GM19238 (cell line): ENCODE measurements around the gene SLC5A11.
A peak's percentile ranks its signal among the peaks of the same experiment; 100 is the strongest.
"Not testable (repeated sequence)": the region's sequence is repeated elsewhere in the genome, so short reads cannot be mapped to it uniquely, and the experiment has no call there.

Experiments used
- DNase-seq: peaks from one replicate; pipeline ENCODE4 v3.0.0; 2011; ENCODE audit warnings: low spot score; ENCODE audit not compliant: insufficient read length

SLC5A11 gene

GRCh38 chr16:24856871-24857270, 11.1 kb downstream of the SLC5A11 start:
- DNase-seq = not testable (repeated sequence)

GRCh38 chr16:24858219-24859041, 12.7 kb downstream of the SLC5A11 start:
- DNase-seq = peak; percentile 27

DNA sequence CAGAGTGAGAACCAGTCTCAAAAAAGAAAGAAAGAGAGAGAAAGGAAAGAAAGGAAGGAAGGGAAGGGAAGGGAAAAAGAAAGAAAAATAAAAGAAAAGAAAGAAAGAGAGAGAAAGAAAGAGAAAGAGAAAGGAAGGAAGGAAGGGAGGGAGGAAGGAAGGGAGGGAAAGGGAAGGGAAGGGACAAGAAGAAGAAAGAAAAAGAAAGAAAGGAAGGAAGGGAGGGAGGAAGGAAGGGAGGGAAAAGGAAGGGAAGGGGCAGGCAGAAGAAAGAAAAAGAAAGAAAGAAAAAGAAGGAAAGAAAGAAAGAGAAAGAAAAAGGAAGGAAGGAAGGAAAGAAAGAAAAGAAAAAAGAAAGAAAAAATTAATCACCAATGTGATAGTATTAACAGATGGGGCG, 15.7 kb downstream of the SLC5A11 start:
- DNase-seq = no peak

GRCh38 chr16:24863582-24864437, 18.0 kb downstream of the SLC5A11 start:
- DNase-seq = no peak

- DNase-seq = no peak
These were observed 23.3 kb downstream of the SLC5A11 start for GRCh38 chr16:24869033-24869432.

DNA sequence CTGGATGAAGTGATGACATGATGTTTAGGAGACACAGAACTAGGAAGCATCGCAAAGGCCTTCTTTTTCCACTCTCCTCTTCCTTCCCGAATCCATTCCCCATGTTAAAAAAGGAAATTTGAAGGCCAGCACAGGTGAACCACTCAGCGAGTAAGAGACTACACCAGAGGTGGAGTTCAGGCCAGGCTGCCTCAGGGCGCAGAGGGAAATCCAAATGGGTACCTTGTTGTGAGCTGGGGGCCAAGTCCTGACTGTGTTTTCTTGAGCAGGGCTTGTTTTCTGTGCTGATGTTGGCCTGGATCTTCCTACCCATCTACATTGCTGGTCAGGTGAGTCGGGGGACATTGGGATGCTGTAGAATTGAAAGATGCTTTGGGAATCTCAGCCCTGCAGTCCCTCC, 26.1 kb downstream of the SLC5A11 start:
- DNase-seq = no peak

GRCh38 chr16:24873028-24873427, 27.3 kb downstream of the SLC5A11 start:
- no peak for DNase-seq

GRCh38 chr16:24875466-24875865, 29.7 kb downstream of the SLC5A11 start:
- DNase-seq = no peak

DNA sequence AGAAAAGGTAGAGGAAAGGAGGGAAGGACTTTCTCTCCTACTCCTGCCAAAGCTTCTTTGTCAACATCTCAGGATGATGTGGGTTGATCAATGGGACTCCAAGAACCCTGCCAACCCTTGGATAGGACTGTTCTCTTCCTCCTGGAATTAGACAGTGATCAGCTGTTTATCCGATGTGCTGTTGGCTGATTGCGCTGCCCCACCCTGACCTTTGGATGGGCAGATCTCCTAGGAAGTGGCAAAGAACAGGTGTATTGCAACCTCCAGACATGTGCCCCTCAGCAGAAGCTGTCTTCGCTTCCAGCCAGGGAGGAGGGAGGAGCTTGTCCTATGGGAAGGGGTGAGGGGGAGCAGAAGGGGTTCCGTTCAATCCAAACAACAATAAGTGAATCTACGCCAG, 30.5 kb downstream of the SLC5A11 start:
- no peak for DNase-seq

DNA sequence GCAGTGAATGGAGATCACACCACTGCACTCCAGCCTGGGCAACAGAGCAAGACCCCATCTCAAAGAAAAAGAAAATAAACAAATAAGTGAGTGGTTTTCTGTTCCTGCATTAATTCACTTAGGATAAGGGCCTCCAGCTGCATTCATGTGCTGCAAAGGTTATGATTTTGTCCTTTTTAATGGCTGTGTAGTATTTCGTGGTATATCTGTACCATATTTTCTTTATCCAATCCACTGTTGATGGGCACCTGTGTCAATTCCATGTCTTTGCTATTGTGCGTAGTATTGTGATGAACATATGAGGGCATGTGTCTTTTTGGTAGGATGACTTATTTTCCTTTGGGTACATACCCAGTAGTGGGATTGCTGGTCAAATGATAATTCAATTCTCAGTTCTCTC, 33.9 kb downstream of the SLC5A11 start:
- no peak for DNase-seq

DNA sequence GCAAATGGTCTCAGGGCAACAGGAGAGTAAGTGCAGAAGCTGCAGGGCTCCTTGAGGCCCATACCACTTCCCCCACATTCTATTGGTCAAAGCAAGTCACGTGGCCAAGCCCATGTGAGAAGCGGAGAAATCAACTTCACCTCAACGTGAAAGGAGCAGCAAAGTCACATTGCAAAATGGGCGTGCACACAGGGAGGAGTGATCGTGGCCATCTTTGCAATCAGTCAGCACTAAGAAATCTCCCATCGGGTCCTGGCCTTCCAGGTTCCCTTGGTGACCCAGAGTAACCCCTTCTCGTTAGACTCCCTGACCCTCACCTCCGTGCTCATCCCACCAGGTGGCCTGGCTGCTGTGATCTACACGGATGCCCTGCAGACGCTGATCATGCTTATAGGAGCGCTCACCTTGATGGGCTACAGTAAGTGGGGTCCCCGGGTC, 38.0 kb downstream of the SLC5A11 start:
- no peak for DNase-seq

- no peak for DNase-seq
These were observed 41.7 kb downstream of the SLC5A11 start for GRCh38 chr16:24887472-24887871.

GRCh38 chr16:24890746-24891145, 45.0 kb downstream of the SLC5A11 start:
- no peak for DNase-seq

DNA sequence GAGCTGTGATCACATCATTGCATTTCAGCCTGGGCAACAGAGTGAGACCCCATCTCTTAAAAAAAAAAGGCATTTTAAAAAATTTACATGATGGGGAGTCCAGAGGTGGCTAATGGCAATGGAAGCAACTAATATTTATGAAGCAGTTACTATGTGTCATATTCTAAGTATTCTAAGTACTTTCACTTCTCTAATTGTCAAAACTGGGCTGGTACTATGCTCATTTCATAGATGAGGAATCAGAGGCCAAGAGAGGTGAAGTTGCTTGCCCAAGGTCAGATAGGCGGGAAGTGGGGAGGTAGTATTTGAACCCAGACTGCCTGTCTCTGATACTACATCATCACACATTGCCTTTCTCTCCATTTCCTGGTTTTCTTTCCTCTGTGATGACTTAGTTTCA, 50.7 kb downstream of the SLC5A11 start:
- no peak for DNase-seq

DNA sequence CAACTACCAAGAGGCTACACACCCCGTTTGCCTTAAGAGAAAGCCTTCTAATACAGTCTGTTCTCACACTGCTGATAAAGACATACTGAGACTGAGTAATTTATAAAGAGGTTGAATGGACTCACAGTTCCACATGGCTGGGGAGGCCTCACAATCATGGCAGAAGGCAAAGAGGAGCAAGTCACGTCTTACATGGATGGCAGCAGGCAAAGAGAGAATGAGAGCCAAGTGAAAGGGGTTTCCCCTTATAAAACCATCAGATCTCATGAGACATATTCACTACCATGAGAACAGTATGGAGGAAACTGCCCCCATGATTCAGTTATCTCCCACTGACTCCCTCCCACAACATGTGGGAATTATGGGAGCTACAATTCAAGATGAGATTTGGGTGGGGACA, 51.8 kb downstream of the SLC5A11 start:
- DNase-seq = not testable (repeated sequence)

DNA sequence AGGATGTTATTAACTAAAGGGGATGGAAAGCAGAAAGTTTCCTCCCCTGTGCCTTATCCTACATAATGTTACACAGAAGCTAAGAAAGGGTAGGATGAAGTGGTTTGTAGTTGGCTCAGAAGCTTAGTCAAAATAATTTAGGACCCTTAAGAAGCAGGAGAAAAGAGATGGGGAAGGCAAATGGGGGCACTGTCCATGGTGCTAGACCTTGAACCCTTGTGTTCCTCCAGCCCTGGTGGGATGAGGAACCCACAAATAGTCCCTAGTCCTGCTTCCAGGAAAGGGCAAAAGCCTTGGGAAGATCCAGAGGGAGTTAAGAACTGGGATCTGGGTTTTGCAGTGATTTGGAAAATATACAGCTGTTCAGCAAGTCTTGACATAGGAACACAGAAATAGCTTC, 54.5 kb downstream of the SLC5A11 start:
- DNase-seq = no peak

DNA sequence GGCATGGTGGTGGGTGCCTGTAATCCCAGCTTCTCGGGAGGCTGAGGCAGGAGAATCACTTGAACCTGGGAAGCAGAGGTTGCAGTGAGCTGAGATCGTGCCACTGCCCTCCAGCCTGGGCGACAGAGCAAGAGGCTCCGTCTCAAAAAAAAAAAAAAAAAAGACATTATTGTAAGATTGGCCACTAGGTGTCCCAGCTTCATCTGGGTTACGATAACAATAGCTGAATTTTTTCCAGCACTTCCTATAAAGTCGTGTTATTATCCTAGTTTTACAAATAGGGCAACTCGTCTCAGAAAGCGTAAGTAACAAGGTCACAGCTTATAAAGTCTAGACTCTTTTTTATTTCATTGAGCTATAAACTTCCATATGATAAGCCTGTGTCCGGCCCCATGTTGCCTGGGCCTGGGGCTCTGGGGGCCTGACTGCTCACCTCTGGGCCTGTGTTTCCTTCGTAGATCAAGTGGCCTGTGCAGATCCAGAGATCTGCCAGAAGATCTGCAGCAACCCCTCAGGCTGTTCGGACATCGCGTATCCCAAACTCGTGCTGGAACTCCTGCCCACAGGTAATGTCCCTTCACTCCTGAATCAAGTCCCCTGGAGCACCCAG, 60.5 kb downstream of the SLC5A11 start:
- no peak for DNase-seq

GRCh38 chr16:24906901-24907300, 61.1 kb downstream of the SLC5A11 start:
- no peak for DNase-seq

- no peak for DNase-seq
These were observed 63.0 kb downstream of the SLC5A11 start for GRCh38 chr16:24908716-24909115.

GRCh38 chr16:24909856-24910255, 64.1 kb downstream of the SLC5A11 start:
- DNase-seq = no peak

- DNase-seq = no peak
These were observed 69.3 kb downstream of the SLC5A11 start for GRCh38 chr16:24915019-24915418.

- no peak for DNase-seq
These were observed 69.8 kb downstream of the SLC5A11 start for GRCh38 chr16:24915576-24915975.
